Measurements from ENCODE around the gene ARL5B.

- TF ChIP-seq CTCF (IDR thresholded peaks at IDR 0.05), result no peak
- TF ChIP-seq POLR2A (IDR thresholded peaks at IDR 0.05), result no peak
Observed at GRCh38 chr10:18665815-18666558, 6.8 kb downstream of the ARL5B start.

Measured in testis (tissue), 2 donors.